Measurements from ENCODE around the gene ME1.

GRCh38 chr6:83474309-83474708 is 43.5 kb upstream of the ME1 start:
- TF ChIP-seq CTCF (IDR thresholded peaks at IDR 0.05) (no peak), POLR2A (IDR thresholded peaks at IDR 0.05) (no peak)

Data from esophagus squamous epithelium (tissue), 4 donors.